Progenitor cell of endocrine pancreas (in vitro differentiated cells): ENCODE results near the gene GJA5. TPM values are rescaled to one million over a fixed set of nuclear protein-coding genes. Genes with fewer than 3 reads are reported as not detected.

Experiments
- DNase-seq: peaks from one replicate; pipeline ENCODE4 v3.0.0; 2021; ENCODE audit warnings: low spot score; ENCODE audit not compliant: unreplicated experiment
- H3K27ac Mint-ChIP-seq: 2 replicates; pipeline ENCODE4 v1.8.0; 2021; ENCODE audit warnings: mild to moderate bottlenecking, moderate library complexity, mixed read lengths
- H3K27me3 Mint-ChIP-seq: 2 replicates; pipeline ENCODE4 v1.8.0; 2021; ENCODE audit warnings: mixed read lengths
- H3K36me3 Mint-ChIP-seq: 2 replicates; pipeline ENCODE4 v1.8.0; 2022; ENCODE audit warnings: mixed read lengths; ENCODE audit not compliant: insufficient read depth
- H3K4me1 Mint-ChIP-seq: 2 replicates; pipeline ENCODE4 v1.8.0; 2021; ENCODE audit warnings: low read depth, mixed read lengths
- H3K4me3 Mint-ChIP-seq: 2 replicates; pipeline ENCODE4 v1.8.0; 2021; ENCODE audit warnings: low read depth, mild to moderate bottlenecking, moderate library complexity, mixed read lengths
- H3K9me3 Mint-ChIP-seq: 2 replicates; pipeline ENCODE4 v1.8.0; 2021; ENCODE audit warnings: low read depth, mixed read lengths
- long read RNA-seq: library from polyadenylated mRNA; unstranded; transcript quantifications from one replicate; pipeline ENCODE4 v2.0.0, GENCODE V29; 2020
- total RNA-seq: library from RNA; stranded (reverse); gene quantifications from 2 replicates; pipeline ENCODE4 v1.2.1, GENCODE V29; 2021
- TF ChIP-seq, protein P1 (sequence below): fragments of 200-600 bp; sonication (generic); IDR thresholded peaks from one replicate; pipeline ENCODE4 v1.5.0; 2021; ENCODE audit warnings: antibody characterized with exemption, mild to moderate bottlenecking; ENCODE audit not compliant: unreplicated experiment

The GJA5 gene
- not detected in 2 replicates for total RNA-seq
- long read RNA-seq, partial matches to known transcripts: 0 of 1 reads
- long read RNA-seq, other reads (novel, unspliced or antisense): 0 of 1 reads

DNA sequence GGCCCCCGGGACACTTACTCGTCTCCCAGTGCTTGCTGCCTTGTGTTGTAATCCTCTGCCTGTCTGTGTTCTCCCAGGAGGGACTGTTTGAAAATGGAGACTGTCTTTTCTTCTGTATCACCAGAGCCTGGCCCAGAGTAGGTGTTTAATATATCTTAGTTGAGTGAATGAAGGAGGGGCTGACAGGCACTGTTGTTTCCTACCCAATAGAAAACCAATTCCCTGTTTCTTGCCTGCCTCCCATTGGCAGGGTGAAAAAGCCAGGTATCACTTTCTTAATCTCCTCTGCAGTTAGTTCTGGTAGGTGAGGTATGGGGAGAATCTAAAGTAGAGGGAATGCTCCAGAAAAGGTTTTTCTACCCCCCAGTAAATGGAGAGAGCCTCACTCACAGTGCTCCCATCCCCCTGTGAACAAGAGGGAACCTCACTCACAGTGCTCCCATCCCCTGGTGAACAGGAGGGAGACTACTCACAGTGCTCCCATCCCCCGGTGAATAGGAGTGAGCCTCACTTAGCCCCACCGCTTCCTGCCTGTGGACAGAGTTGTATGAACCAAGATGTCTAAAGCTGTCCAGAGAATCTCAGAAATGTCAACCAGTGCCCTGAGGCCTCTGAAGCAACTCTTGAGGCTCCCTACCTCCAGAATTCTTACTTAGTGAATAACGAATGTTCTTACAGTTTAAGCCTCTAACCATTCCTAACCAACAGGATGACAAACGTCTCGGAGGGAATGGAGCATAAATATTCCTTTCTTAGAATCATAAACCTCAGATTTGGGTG lies at the start of gene GJA5:
GJA5 (minus strand) TSS at position 122 of the 780 bp plus-strand sequence. CDS start 1,364 bp downstream, outside the sequence.
- TF ChIP-seq, protein P1, sequence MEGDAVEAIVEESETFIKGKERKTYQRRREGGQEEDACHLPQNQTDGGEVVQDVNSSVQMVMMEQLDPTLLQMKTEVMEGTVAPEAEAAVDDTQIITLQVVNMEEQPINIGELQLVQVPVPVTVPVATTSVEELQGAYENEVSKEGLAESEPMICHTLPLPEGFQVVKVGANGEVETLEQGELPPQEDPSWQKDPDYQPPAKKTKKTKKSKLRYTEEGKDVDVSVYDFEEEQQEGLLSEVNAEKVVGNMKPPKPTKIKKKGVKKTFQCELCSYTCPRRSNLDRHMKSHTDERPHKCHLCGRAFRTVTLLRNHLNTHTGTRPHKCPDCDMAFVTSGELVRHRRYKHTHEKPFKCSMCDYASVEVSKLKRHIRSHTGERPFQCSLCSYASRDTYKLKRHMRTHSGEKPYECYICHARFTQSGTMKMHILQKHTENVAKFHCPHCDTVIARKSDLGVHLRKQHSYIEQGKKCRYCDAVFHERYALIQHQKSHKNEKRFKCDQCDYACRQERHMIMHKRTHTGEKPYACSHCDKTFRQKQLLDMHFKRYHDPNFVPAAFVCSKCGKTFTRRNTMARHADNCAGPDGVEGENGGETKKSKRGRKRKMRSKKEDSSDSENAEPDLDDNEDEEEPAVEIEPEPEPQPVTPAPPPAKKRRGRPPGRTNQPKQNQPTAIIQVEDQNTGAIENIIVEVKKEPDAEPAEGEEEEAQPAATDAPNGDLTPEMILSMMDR: no peak
- H3K27ac Mint-ChIP-seq: no peak within 1 kb of the TSS
- peaks cover 5% of the 10 kb centered on the region for H3K4me1 Mint-ChIP-seq
- H3K36me3 Mint-ChIP-seq: no peaks in the 10 kb centered on the region
- DNase-seq: no peak
- H3K9me3 Mint-ChIP-seq: no peaks in the 10 kb centered on the region
- no peak within 1 kb of the TSS for H3K4me3 Mint-ChIP-seq
- peaks cover 23% of the 10 kb centered on the region for H3K27me3 Mint-ChIP-seq

DNA sequence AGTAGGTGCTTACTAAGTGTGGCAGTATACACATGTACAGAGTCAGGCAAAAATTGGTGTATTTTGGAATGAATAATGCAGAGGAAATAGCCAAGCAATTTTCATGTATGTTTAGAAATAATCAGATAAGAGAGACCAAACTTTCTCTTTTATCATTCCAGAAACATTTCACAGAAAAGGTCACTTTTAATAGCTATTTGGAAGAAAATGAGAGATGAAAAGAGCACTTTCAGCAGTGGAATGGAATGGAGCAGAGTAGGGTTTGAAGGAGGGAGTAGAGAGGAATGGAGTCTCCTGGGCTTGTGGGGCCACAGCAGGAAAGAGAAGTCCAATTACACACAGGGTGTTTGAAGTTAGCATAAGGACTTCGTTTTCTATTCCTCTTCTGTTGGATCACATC lies 48.8 kb upstream of the GJA5 start:
- TF ChIP-seq, protein P1: no peak
- Mint-ChIP-seq H3K9me3 (no peaks in the 10 kb centered on the region), H3K4me1 (no peaks in the 10 kb centered on the region), H3K36me3 (no peaks in the 10 kb centered on the region), H3K4me3 (no peak overlapping the region), H3K27me3 (peaks cover 32% of the 10 kb centered on the region), H3K27ac (no peak overlapping the region)
- no peak for DNase-seq

DNA sequence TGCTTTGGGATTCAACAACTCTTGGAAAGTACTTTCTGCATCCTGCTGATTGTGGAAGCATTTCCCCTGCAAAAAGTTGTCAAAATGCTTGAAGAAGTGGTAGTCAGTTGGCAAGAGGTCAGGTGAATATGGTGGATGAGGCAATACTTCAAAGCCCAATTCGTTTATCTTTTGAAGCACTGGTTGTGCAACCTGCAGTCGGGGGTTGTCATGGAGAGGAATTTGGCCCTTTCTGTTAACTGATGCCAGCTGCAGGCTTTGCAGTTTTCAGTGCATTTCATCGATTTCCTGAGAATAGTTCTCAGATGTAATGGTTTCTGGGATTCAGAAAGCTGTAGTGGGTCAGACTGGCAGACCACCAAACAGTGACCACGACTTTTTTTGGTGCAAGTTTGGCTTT lies 47.6 kb upstream of the GJA5 start:
- H3K4me3 Mint-ChIP-seq: no peak overlapping the region
- peaks cover 23% of the 10 kb centered on the region for H3K27me3 Mint-ChIP-seq
- no peaks in the 10 kb centered on the region for H3K4me1 Mint-ChIP-seq
- H3K36me3 Mint-ChIP-seq: no peaks in the 10 kb centered on the region
- H3K9me3 Mint-ChIP-seq: no peaks in the 10 kb centered on the region
- TF ChIP-seq, protein P1: no peak
- no peak overlapping the region for H3K27ac Mint-ChIP-seq
- no peak for DNase-seq

DNA sequence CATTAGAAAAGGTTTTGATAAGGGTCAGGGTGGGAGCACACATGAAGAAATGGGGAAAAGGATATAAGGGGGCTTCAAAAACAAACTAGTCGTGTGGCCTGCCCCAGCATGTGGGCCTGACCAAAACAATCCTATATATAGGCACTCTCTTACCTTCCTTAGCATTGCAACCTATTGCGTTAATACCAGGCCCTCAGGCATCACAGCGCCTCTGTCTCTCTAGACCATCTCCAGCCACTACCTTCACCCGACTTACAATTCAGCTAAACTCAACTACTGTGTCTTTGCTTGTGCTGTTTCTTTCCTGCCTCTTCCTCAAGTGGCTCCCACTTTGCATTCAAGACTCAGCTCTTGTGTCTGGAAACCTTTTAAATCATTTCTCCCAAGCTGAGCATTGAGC lies 47.0 kb upstream of the GJA5 start:
- Mint-ChIP-seq H3K9me3 (no peaks in the 10 kb centered on the region), H3K4me3 (no peak overlapping the region), H3K27me3 (peaks cover 18% of the 10 kb centered on the region), H3K4me1 (no peaks in the 10 kb centered on the region), H3K27ac (no peak overlapping the region), H3K36me3 (no peaks in the 10 kb centered on the region)
- TF ChIP-seq, protein P1: no peak
- no peak for DNase-seq

DNA sequence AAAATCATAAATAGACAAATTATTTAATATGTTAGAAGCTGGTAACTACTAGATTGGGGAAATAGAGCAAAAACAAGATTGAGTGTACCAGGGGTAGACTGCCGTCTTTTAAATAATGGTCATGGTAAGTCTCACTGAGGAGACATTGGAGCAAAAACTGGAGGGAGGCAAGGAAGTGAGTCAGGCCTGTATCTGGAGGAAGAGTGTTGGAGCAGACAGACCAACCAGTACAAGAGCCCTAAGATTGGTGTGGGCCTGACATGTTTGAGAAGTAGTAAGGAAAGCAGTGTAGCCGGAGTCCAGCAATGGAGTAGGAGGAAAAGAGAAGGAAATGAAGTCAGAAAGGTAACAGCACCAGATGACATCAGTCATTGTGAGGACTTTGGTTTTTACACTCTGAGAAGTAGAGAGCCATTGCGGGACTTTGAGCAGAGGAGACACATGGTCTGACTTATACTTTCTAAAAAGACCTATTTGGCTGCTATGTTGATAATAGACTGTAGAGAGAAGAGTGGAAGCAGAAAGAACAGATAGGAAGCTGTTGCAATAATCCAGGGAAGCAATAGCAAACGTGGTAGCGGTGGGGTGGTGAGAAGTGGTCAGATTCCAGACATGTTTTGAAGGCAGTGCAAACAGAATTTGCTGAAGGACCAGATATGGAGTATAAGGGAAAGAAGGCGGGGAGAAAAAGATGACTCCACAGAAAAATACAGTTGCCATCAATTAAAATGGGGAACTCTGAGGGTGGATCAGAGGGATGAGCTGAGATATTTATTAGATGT lies 44.7 kb upstream of the GJA5 start:
- TF ChIP-seq, protein P1: no peak
- no peaks in the 10 kb centered on the region for H3K36me3 Mint-ChIP-seq
- no peak overlapping the region for H3K4me3 Mint-ChIP-seq
- H3K27me3 Mint-ChIP-seq: peaks cover 10% of the 10 kb centered on the region
- H3K27ac Mint-ChIP-seq: no peak overlapping the region
- H3K4me1 Mint-ChIP-seq: no peaks in the 10 kb centered on the region
- no peak for DNase-seq
- H3K9me3 Mint-ChIP-seq: no peaks in the 10 kb centered on the region
